MCF 10A (cell line): ENCODE measurements around the gene ABHD12. TPM values are rescaled to one million over a fixed set of nuclear protein-coding genes. Genes with fewer than 3 reads are reported as not detected.

Experiments used
- BruUV-seq: library from RNA; stranded (reverse); fragments of 400-500 nt; replicated peaks from 2 replicates; lab custom pipeline; 2021; lab: Mats Ljungman, UMichigan
- CTCF ChIA-PET: fragments of 300-600 bp; sonication (Branson Sonifier 250); formaldehyde crosslinking; extraction: SDS; loops from one replicate; lab custom pipeline; 2021; ENCODE audit warnings: antibody characterized with exemption, inconsistent platforms; lab: Yijun Ruan, JAX
- POLR2A ChIA-PET: fragments of 300-600, 350-650 bp; sonication (Branson Sonifier 250); formaldehyde crosslinking; extraction: SDS; loops from one replicate; lab custom pipeline; 2020; ENCODE audit warnings: antibody characterized with exemption, inconsistent platforms; lab: Yijun Ruan, JAX
- DNase-seq: peaks from one replicate; pipeline ENCODE4 v3.0.0-alpha.2; 2018; ENCODE audit not compliant: unreplicated experiment
- H3K27ac Mint-ChIP-seq: one replicate; pipeline ENCODE4 v1.8.0; 2022; ENCODE audit warnings: mild to moderate bottlenecking, low read depth, mixed read lengths; ENCODE audit not compliant: unreplicated experiment
- H3K27me3 Mint-ChIP-seq: one replicate; pipeline ENCODE4 v1.8.0; 2022; ENCODE audit warnings: mixed read lengths; ENCODE audit not compliant: insufficient read depth, unreplicated experiment
- H3K36me3 Mint-ChIP-seq: one replicate; pipeline ENCODE4 v1.8.0; 2022; ENCODE audit warnings: mild to moderate bottlenecking, moderate library complexity, mixed read lengths; ENCODE audit not compliant: insufficient read depth, unreplicated experiment
- H3K4me1 Mint-ChIP-seq: one replicate; pipeline ENCODE4 v1.8.0; 2022; ENCODE audit warnings: mixed read lengths; ENCODE audit not compliant: insufficient read depth, unreplicated experiment
- H3K4me3 Mint-ChIP-seq: one replicate; pipeline ENCODE4 v1.8.0; 2022; ENCODE audit warnings: mild to moderate bottlenecking, moderate library complexity, mixed read lengths; ENCODE audit not compliant: unreplicated experiment
- H3K9me3 Mint-ChIP-seq: one replicate; pipeline ENCODE4 v1.8.0; 2022; ENCODE audit warnings: mixed read lengths; ENCODE audit not compliant: unreplicated experiment
- CTCF ChIP-seq: fragments of 200-600 bp; IDR thresholded peaks from one replicate; pipeline ENCODE4 v1.8.0; 2022; ENCODE audit warnings: antibody characterized with exemption, mild to moderate bottlenecking; ENCODE audit not compliant: unreplicated experiment
- intact Hi-C: fragments of 100-400 bp; cut with micrococcal nuclease; formaldehyde crosslinking; loops from 2 replicates; pipeline ENCODE4 v1.14.1; 2022
- total RNA-seq: library from RNA; stranded (reverse); gene quantifications from 2 replicates; pipeline ENCODE4 v1.2.3, GENCODE V29; 2022

ABHD12 gene
- total RNA-seq, 1 experiment from 2014 or later: 18.6 TPM

GRCh38 chr20:25323496-25324246, 67.0 kb downstream of the ABHD12 start:
- no peak for TF ChIP-seq CTCF
- Mint-ChIP-seq H3K36me3 (peaks cover 14% of the 10 kb centered on the region), H3K4me1 (no peaks in the 10 kb centered on the region), H3K27ac (no peak overlapping the region), H3K4me3 (no peak overlapping the region), H3K27me3 (no peaks in the 10 kb centered on the region), H3K9me3 (no peaks in the 10 kb centered on the region)
- BruUV-seq: no TSS peak
- no peak for DNase-seq
- intact Hi-C loops: no loop called here
- CTCF ChIA-PET: interaction anchor here (0.6 kb wide), 1 partner anchor 13 kb away, joined by 3 read pairs; no protein-coding TSS in a partner anchor
- POLR2A ChIA-PET: no interaction called here

DNA sequence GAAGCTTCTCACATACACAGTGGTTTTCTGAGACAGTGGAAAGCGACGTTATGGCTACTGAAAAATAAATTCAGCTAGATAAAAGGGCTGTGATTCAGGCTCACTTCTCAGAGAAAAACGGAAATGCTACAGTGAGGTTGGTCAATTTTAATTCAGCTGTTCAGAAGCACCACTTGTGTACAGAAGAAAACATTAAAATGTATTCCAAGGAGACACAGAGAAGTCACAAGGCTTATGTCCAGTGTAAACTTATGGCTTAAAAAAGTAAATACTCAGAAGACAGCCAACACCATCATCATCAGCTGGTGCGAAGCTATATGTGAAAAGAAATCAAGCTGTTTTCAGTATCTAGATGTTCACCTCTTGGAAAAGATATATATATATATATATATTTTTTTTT, 68.6 kb downstream of the ABHD12 start:
- no TSS peak for BruUV-seq
- TF ChIP-seq CTCF: no peak
- no peak overlapping the region for H3K27ac Mint-ChIP-seq
- no peaks in the 10 kb centered on the region for H3K9me3 Mint-ChIP-seq
- H3K4me3 Mint-ChIP-seq: no peak overlapping the region
- ChIA-PET CTCF (interaction anchor here (0.5 to 1.2 kb wide), 6 partner anchors 14 to 90 kb away, joined by 3 to 4 read pairs (median 3); no protein-coding TSS in a partner anchor), POLR2A (interaction anchor here (1.1 to 1.5 kb wide), 3 partner anchors 12 to 328 kb away, joined by 3 to 5 read pairs (median 5); no protein-coding TSS in a partner anchor)
- no peaks in the 10 kb centered on the region for H3K27me3 Mint-ChIP-seq
- no peak for DNase-seq
- intact Hi-C loops: no loop called here
- H3K36me3 Mint-ChIP-seq: peaks cover 16% of the 10 kb centered on the region
- no peaks in the 10 kb centered on the region for H3K4me1 Mint-ChIP-seq

- no peak for DNase-seq
- Mint-ChIP-seq H3K4me3 (no peak overlapping the region), H3K27ac (no peak overlapping the region), H3K36me3 (peaks cover 19% of the 10 kb centered on the region), H3K9me3 (no peaks in the 10 kb centered on the region), H3K4me1 (no peaks in the 10 kb centered on the region), H3K27me3 (no peaks in the 10 kb centered on the region)
- BruUV-seq: no TSS peak
- intact Hi-C loops: no loop called here
- ChIA-PET CTCF (interaction anchor here (0.8 to 1.2 kb wide), 3 partner anchors 10 to 78 kb away, joined by 3 to 4 read pairs (median 4); no protein-coding TSS in a partner anchor), POLR2A (interaction anchor here (1.1 to 1.5 kb wide), 3 partner anchors 11 to 328 kb away, joined by 3 to 5 read pairs (median 5); no protein-coding TSS in a partner anchor)
- TF ChIP-seq CTCF: no peak
These were observed 69.3 kb downstream of the ABHD12 start for GRCh38 chr20:25321262-25321831.
